Left lung (tissue), 14 donors: ENCODE measurements around the gene RCC2. TPM values are rescaled to one million over a fixed set of nuclear protein-coding genes. Genes with fewer than 3 reads are reported as not detected.
"Not testable (repeated sequence)": the region's sequence is repeated elsewhere in the genome, so short reads cannot be mapped to it uniquely, and the experiment has no call there.

Experiments
- ATAC-seq: fragments of 200-7000 bp; cut with Tn5 transposase; one replicate; pipeline ENCODE4 v1.9.1; 2020; ENCODE audit warnings: moderate library complexity
- DNase-seq, 4 donors: peaks; one replicate each; pipeline ENCODE4 v3.0.0-alpha.2; 2013 to 2020
- H3K27ac ChIP-seq, 2 donors: fragments of 200-600 bp; sonication (generic) in 1 of 2; one replicate each; pipeline versions ENCODE4 v1.5.0 to v1.8.0; 2020 to 2021
- H3K27me3 ChIP-seq, 2 donors: fragments of 200-600 bp; sonication (generic) in 1 of 2; one replicate each; pipeline versions ENCODE4 v1.5.0 to v1.8.0; 2020 to 2021
- H3K36me3 ChIP-seq, 2 donors: fragments of 200-600 bp; sonication (generic) in 1 of 2; one replicate each; pipeline versions ENCODE4 v1.5.0 to v1.8.0; 2020 to 2021
- H3K4me1 ChIP-seq, 2 donors: fragments of 200-600 bp; one replicate each; pipeline ENCODE4 v1.8.0; 2021
- H3K4me3 ChIP-seq, 2 donors: fragments of 200-600 bp; sonication (generic) in 1 of 2; one replicate each; pipeline versions ENCODE4 v1.5.0 to v1.8.0; 2020 to 2021; ENCODE audit warnings: mild to moderate bottlenecking in 1 of 2
- H3K9me3 ChIP-seq, 2 donors: fragments of 200-600 bp; sonication (generic) in 1 of 2; one replicate each; pipeline versions ENCODE4 v1.5.0 to v1.8.0; 2020 to 2021
- CTCF ChIP-seq, 2 donors: fragments of 200-600 bp; sonication (generic) in 1 of 2; IDR thresholded peaks; one replicate each; pipeline versions ENCODE4 v1.5.0 to v1.8.0; 2021; ENCODE audit warnings: antibody characterized with exemption in 2 of 2
- intact Hi-C, 2 donors: fragments of 100-400 bp; cut with DNase I; formaldehyde crosslinking; loops; one replicate each; pipeline versions ENCODE4 v1.11.2 to v1.14.2; 2022
- long read RNA-seq, 12 donors: library from polyadenylated mRNA in 2 of 12; unstranded in 2 of 12; transcript quantifications; one replicate each; pipeline ENCODE4 v2.0.0 and lab custom pipeline, GENCODE V29; 2019 to 2026
- polyA plus RNA-seq, 6 donors: library from polyadenylated mRNA; unstranded; fragments of 120-200 nt; gene quantifications; one replicate each; pipeline ENCODE4 v1.2.1, GENCODE V29; 2013; ENCODE audit not compliant: insufficient read length in 6 of 6
- total RNA-seq, 2 donors: library from RNA; stranded (reverse); fragmentation: NEBNext Ultra II Directional; extraction: Animal tissue kit (Norgen Biotek cat#: 25700); gene quantifications; one replicate each; pipeline ENCODE4 v1.2.1, GENCODE V29; 2021
- donor health status: DM: no; HTN: yes; CAD: no.
- donor health status: DM: no; HTN: no; CAD: no.

RCC2 gene
- total RNA-seq (10 to 100 TPM; 56.8 to 60.7 TPM), polyA plus RNA-seq (100 to 1,000 TPM in 1 of 6 donors, 10 to 100 TPM in 5; 81.6 to 103 (median 87.9) TPM)
- long read RNA-seq, donor 1, full-length matches to known transcripts: 19 of 19 reads
- long read RNA-seq, donor 1, partial matches to known transcripts: 0 of 19 reads
- long read RNA-seq, donor 1, other reads (novel, unspliced or antisense): 0 of 19 reads
- long read RNA-seq, donor 2, full-length matches to known transcripts: 25 of 25 reads
- long read RNA-seq, donor 2, partial matches to known transcripts: 0 of 25 reads
- long read RNA-seq, donor 2, other reads (novel, unspliced or antisense): 0 of 25 reads
- long read RNA-seq, donor 3, full-length matches to known transcripts: 22 of 22 reads
- long read RNA-seq, donor 3, partial matches to known transcripts: 0 of 22 reads
- long read RNA-seq, donor 3, other reads (novel, unspliced or antisense): 0 of 22 reads
- long read RNA-seq, donor 4, partial matches to known transcripts: 0 of 4 reads
- long read RNA-seq, donor 4, other reads (novel, unspliced or antisense): 4 of 4 reads
- long read RNA-seq, donor 5, full-length matches to known transcripts: 13 of 13 reads
- long read RNA-seq, donor 5, partial matches to known transcripts: 0 of 13 reads
- long read RNA-seq, donor 5, other reads (novel, unspliced or antisense): 0 of 13 reads
- long read RNA-seq, donor 6, full-length matches to known transcripts: 14 of 14 reads
- long read RNA-seq, donor 6, partial matches to known transcripts: 0 of 14 reads
- long read RNA-seq, donor 6, other reads (novel, unspliced or antisense): 0 of 14 reads
- long read RNA-seq, donor 7, full-length matches to known transcripts: 3 of 3 reads
- long read RNA-seq, donor 7, partial matches to known transcripts: 0 of 3 reads
- long read RNA-seq, donor 7, other reads (novel, unspliced or antisense): 0 of 3 reads
- long read RNA-seq, donor 8, full-length matches to known transcripts: 4 of 4 reads
- long read RNA-seq, donor 8, partial matches to known transcripts: 0 of 4 reads
- long read RNA-seq, donor 8, other reads (novel, unspliced or antisense): 0 of 4 reads
- long read RNA-seq, donor 9: 0 reads
- long read RNA-seq, donor 10, partial matches to known transcripts: 0 of 3 reads
- long read RNA-seq, donor 10, other reads (novel, unspliced or antisense): 3 of 3 reads
- long read RNA-seq, donor 11, full-length matches to known transcripts: 8 of 8 reads
- long read RNA-seq, donor 11, partial matches to known transcripts: 0 of 8 reads
- long read RNA-seq, donor 11, other reads (novel, unspliced or antisense): 0 of 8 reads
- long read RNA-seq, donor 12, full-length matches to known transcripts: 7 of 76 reads
- long read RNA-seq, donor 12, partial matches to known transcripts: 69 of 76 reads
- long read RNA-seq, donor 12, other reads (novel, unspliced or antisense): 0 of 76 reads

GRCh38 chr1:17439250-17440073, at the start of gene RCC2:
Gene RCC2, minus strand, starts transcription at chr1:17439677. Its CDS starts 1,163 bp downstream, at chr1:17438514.
- Histone ChIP-seq H3K4me1 (peaks cover 20 to 48% of the 10 kb centered on the region in 2 donors), H3K4me3 (peak within 1 kb of the TSS; percentile 81 to 86), H3K9me3 (no peaks in the 10 kb centered on the region), H3K27me3 (no peaks in the 10 kb centered on the region), H3K36me3 (peaks cover 0 to 12% of the 10 kb centered on the region in 2 donors), H3K27ac (peak within 1 kb of the TSS; percentile 86 to 89)
- peak; percentile 77 for ATAC-seq
- TF ChIP-seq CTCF (IDR thresholded peaks at IDR 0.05): peak in 1 of 2 donors; percentile 6
- intact Hi-C loops: no loop called here
- peak; percentile 68 to 93 (median 75) for DNase-seq

- Histone ChIP-seq H3K27ac (no peak overlapping the region), H3K4me3 (no peak overlapping the region)
- intact Hi-C loops: no loop called here
These were observed 46.8 kb upstream of the RCC2 start for GRCh38 chr1:17486242-17486641.

GRCh38 chr1:17485281-17485680, 45.8 kb upstream of the RCC2 start:
- DNase-seq: no peak
- Histone ChIP-seq H3K27ac (no peak overlapping the region), H3K4me3 (no peak overlapping the region), H3K36me3 (no peaks in the 10 kb centered on the region), H3K9me3 (no peaks in the 10 kb centered on the region), H3K27me3 (peaks cover 0 to 19% of the 10 kb centered on the region in 2 donors), H3K4me1 (no peaks in the 10 kb centered on the region)
- intact Hi-C loops: no loop called here
- peak in 1 of 2 donors; percentile 16 for TF ChIP-seq CTCF (IDR thresholded peaks at IDR 0.05)
- peak; percentile 39 for ATAC-seq

More at GRCh38 chr1:17486242-17486641, 46.8 kb upstream of the RCC2 start:
- no peaks in the 10 kb centered on the region for H3K4me1 ChIP-seq
- DNase-seq (no peak), ATAC-seq (no peak)
- peaks cover 0 to 19% of the 10 kb centered on the region in 2 donors for H3K27me3 ChIP-seq
- no peaks in the 10 kb centered on the region for H3K9me3 ChIP-seq
- no peak for TF ChIP-seq CTCF (IDR thresholded peaks at IDR 0.05)
- no peaks in the 10 kb centered on the region for H3K36me3 ChIP-seq

GRCh38 chr1:17481981-17482380, 42.5 kb upstream of the RCC2 start:
- H3K9me3 ChIP-seq, H3K36me3 ChIP-seq: not testable (repeated sequence)

More at GRCh38 chr1:17481981-17482380, 42.5 kb upstream of the RCC2 start:
- ATAC-seq, intact Hi-C loops, H3K4me1 ChIP-seq, H3K27ac ChIP-seq, DNase-seq, H3K4me3 ChIP-seq: not testable (repeated sequence)
- H3K27me3 ChIP-seq: peaks cover 0 to 20% of the 10 kb centered on the region in 2 donors
